ENCODE results near the gene QSER1. TPM values are rescaled to one million over a fixed set of nuclear protein-coding genes. Genes with fewer than 3 reads are reported as not detected.

The QSER1 gene
- total and polyA plus RNA-seq, 10 of the 15 experiments (the other 5 are each of a cell fraction or from before 2014, with no cell fraction given): 2.1 to 15.0 (median 9.4) TPM

DNA sequence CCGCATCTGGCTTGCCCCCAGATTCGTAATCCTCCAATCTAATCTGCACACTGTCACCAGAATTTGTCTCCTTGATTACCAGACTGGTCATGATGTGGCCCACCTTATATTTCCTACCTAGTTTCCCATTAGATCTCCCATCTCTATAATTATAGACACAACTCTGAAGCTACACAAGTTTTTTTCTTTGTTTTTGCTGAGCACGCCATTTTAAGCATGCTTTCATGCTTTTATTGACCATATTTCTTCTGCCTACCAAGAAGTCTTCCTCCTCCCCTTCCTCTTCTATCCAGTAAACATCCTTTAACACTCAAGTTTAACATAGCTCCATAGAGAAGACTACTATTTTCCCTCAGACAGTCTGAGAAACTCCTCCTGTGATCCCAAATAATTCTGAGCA is 98.8 kb downstream of the QSER1 start:
- intact Hi-C loops (cut with micrococcal nuclease; ENCODE audit: unreplicated experiment): no loop called here
- no TSS peak for BruUV-seq (replicated peaks)
- Histone ChIP-seq H3K27ac (ENCODE audit: control insufficient read depth, insufficient read depth) (no peak overlapping the region), H3K36me3 (ENCODE audit: control insufficient read depth in 2 of 2, insufficient read depth in 2 of 2, low read length in 1 of 2) (no peaks in the 10 kb centered on the region), H3K9me3 (replicated peaks; ENCODE audit: control insufficient read depth, insufficient read depth, low read length) (peaks cover 1% of the 10 kb centered on the region; the same call in 2 of the 3 replicates), H3K9ac (ENCODE audit: control insufficient read depth, insufficient read depth, low read length) (no peak overlapping the region), H3K4me3 (no peak overlapping the region), H3K4me2 (ENCODE audit: control insufficient read depth, insufficient read depth) (no peak overlapping the region), H2AFZ (ENCODE audit: control insufficient read depth, low read depth, low read length) (no peak overlapping the region), H3K79me2 (ENCODE audit: control insufficient read depth, insufficient read depth, low read length) (no peaks in the 10 kb centered on the region), H3K4me1 (ENCODE audit: control insufficient read depth, insufficient read depth, low read length) (no peaks in the 10 kb centered on the region), H4K20me1 (ENCODE audit: control insufficient read depth, insufficient read depth) (no peaks in the 10 kb centered on the region), H3K27me3 (replicated peaks in 1 of 2; ENCODE audit: control insufficient read depth in 2 of 2, insufficient read depth in 2 of 2, low read length in 1 of 2) (no peaks in the 10 kb centered on the region)
- DNase-seq (ENCODE audit: low read depth, low spot score) (no peak), ATAC-seq (no peak), FAIRE-seq (no peak)
- ChIA-PET RAD21 (ENCODE audit: unreplicated experiment) (no interaction called here), CTCF (interaction anchor here (1.7 kb wide), 1 partner anchor 11 kb away, joined by 3 read pairs; no protein-coding TSS in a partner anchor), SMC1A (ENCODE audit: uncharacterized antibody, unreplicated experiment) (no interaction called here), POLR2A (no interaction called here)
- TF ChIP-seq SIN3A (IDR thresholded peaks at IDR 0.05; ENCODE audit: low read depth, low read length): no peak
- no peak for TF ChIP-seq POU2F2 (IDR thresholded peaks at IDR 0.05; ENCODE audit: borderline replicate concordance, low read depth, low read length)
- TF ChIP-seq, protein P1, sequence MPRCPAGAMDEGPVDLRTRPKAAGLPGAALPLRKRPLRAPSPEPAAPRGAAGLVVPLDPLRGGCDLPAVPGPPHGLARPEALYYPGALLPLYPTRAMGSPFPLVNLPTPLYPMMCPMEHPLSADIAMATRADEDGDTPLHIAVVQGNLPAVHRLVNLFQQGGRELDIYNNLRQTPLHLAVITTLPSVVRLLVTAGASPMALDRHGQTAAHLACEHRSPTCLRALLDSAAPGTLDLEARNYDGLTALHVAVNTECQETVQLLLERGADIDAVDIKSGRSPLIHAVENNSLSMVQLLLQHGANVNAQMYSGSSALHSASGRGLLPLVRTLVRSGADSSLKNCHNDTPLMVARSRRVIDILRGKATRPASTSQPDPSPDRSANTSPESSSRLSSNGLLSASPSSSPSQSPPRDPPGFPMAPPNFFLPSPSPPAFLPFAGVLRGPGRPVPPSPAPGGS (IDR thresholded peaks at IDR 0.05; ENCODE audit: borderline replicate concordance, insufficient read depth, low read depth, low read length, poor library complexity, severe bottlenecking): no peak
- TF ChIP-seq FOS (IDR thresholded peaks at IDR 0.05; ENCODE audit: borderline replicate concordance, extremely low read depth, insufficient read length): no peak
- TF ChIP-seq, protein P2, sequence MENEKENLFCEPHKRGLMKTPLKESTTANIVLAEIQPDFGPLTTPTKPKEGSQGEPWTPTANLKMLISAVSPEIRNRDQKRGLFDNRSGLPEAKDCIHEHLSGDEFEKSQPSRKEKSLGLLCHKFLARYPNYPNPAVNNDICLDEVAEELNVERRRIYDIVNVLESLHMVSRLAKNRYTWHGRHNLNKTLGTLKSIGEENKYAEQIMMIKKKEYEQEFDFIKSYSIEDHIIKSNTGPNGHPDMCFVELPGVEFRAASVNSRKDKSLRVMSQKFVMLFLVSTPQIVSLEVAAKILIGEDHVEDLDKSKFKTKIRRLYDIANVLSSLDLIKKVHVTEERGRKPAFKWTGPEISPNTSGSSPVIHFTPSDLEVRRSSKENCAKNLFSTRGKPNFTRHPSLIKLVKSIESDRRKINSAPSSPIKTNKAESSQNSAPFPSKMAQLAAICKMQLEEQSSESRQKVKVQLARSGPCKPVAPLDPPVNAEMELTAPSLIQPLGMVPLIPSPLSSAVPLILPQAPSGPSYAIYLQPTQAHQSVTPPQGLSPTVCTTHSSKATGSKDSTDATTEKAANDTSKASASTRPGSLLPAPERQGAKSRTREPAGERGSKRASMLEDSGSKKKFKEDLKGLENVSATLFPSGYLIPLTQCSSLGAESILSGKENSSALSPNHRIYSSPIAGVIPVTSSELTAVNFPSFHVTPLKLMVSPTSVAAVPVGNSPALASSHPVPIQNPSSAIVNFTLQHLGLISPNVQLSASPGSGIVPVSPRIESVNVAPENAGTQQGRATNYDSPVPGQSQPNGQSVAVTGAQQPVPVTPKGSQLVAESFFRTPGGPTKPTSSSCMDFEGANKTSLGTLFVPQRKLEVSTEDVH (IDR thresholded peaks at IDR 0.05; ENCODE audit: low read depth, partially characterized antibody): no peak
- no peak for TF ChIP-seq E4F1 (IDR thresholded peaks at IDR 0.05; ENCODE audit: borderline replicate concordance, partially characterized antibody)
- no peak for TF ChIP-seq NR2F1 (conservative IDR thresholded peaks at IDR 0.05)
- TF ChIP-seq CBX5 (IDR thresholded peaks at IDR 0.05; ENCODE audit: low read depth): no peak
- TF ChIP-seq SMARCA5 (IDR thresholded peaks at IDR 0.05): no peak
- in situ Hi-C loops (cut with MboI): no loop called here
- 45% methylated on average over 3 of the region's 3 CpGs for WGBS (ENCODE audit: insufficient coverage, insufficient replicate concordance, low lambda C conversion rate, missing lambda C conversion rate)

Measured in GM12878 (cell line).